Liver (tissue), 9 donors: ENCODE measurements around the gene MARCHF10. TPM values are rescaled to one million over a fixed set of nuclear protein-coding genes. Genes with fewer than 3 reads are reported as not detected.

Experiments
- DNase-seq: peaks from one replicate; pipeline ENCODE4 v3.0.0-alpha.2; 2017; ENCODE audit warnings: low spot score
- H3K27ac ChIP-seq, 2 donors: one replicate each; pipeline ENCODE4 v1.7.0; 2013; ENCODE audit warnings: inconsistent platforms in 2 of 2, low read length in 2 of 2, control low read depth in 1 of 2, low read depth in 1 of 2, mild to moderate bottlenecking in 1 of 2
- H3K27me3 ChIP-seq, 4 donors: one replicate each; pipeline versions ENCODE4 v1.6.1 to v1.7.0; 2013; ENCODE audit warnings: low read length in 3 of 4, inconsistent platforms in 1 of 4, mild to moderate bottlenecking in 1 of 4, moderate library complexity in 1 of 4; ENCODE audit not compliant: control insufficient read depth in 4 of 4, insufficient read depth in 4 of 4
- H3K36me3 ChIP-seq, 4 donors: one replicate each; pipeline versions ENCODE4 v1.6.1 to v1.7.0; 2013; ENCODE audit warnings: low read length in 3 of 4, mild to moderate bottlenecking in 3 of 4, low read depth in 1 of 4, moderate library complexity in 1 of 4; ENCODE audit not compliant: control insufficient read depth in 4 of 4, insufficient read depth in 3 of 4
- H3K4me1 ChIP-seq, 4 donors: one replicate each; pipeline versions ENCODE4 v1.6.1 to v1.7.0; 2013; ENCODE audit warnings: low read length in 3 of 4, mild to moderate bottlenecking in 3 of 4, moderate library complexity in 1 of 4; ENCODE audit not compliant: control insufficient read depth in 4 of 4, insufficient read depth in 4 of 4
- H3K4me3 ChIP-seq, 3 donors: one replicate each; pipeline versions ENCODE4 v1.6.1 to v1.7.0; 2013; ENCODE audit warnings: low read length in 3 of 3, control low read depth in 1 of 3, low read depth in 1 of 3, mild to moderate bottlenecking in 1 of 3
- H3K9ac ChIP-seq, 2 donors: one replicate each; pipeline ENCODE4 v1.7.0; 2013; ENCODE audit warnings: low read length in 2 of 2, mild to moderate bottlenecking in 2 of 2, moderate library complexity in 2 of 2, control low read depth in 1 of 2, low read depth in 1 of 2
- H3K9me3 ChIP-seq, 4 donors: one replicate each; pipeline versions ENCODE4 v1.6.1 to v1.7.0; 2013; ENCODE audit warnings: low read length in 3 of 4; ENCODE audit not compliant: control insufficient read depth in 4 of 4
- ATF3 ChIP-seq: IDR thresholded peaks from 2 replicates; pipeline ENCODE4 v1.6.1; 2016; ENCODE audit warnings: antibody characterized with exemption
- CTCF ChIP-seq: fragments of 150-350 bp; IDR thresholded peaks from 2 replicates; pipeline ENCODE4 v1.5.1; 2017; ENCODE audit warnings: improper control_type of control experiment, low read depth, low read length; ENCODE audit not compliant: missing input control
- EGR1 ChIP-seq, 2 donors: IDR thresholded peaks; 2 replicates each; pipeline ENCODE4 v1.6.1; 2016 to 2018; ENCODE audit warnings: antibody characterized with exemption in 2 of 2, low read depth in 2 of 2
- FOXA1 ChIP-seq: IDR thresholded peaks from 2 replicates; pipeline ENCODE4 v1.6.1; 2016; ENCODE audit warnings: antibody characterized with exemption
- FOXA2 ChIP-seq: IDR thresholded peaks from 2 replicates; pipeline ENCODE4 v1.6.1; 2016; ENCODE audit warnings: antibody characterized with exemption
- GABPA ChIP-seq, 2 donors: IDR thresholded peaks in 1 of 2; conservative IDR thresholded peaks in 1 of 2; 2 replicates each; pipeline ENCODE4 v1.6.1; 2016; ENCODE audit warnings: antibody characterized with exemption in 2 of 2, mild to moderate bottlenecking in 1 of 2, moderate library complexity in 1 of 2
- HNF4A ChIP-seq, 2 donors: conservative IDR thresholded peaks; 2 replicates each; pipeline ENCODE4 v1.6.1; 2016; ENCODE audit warnings: antibody characterized with exemption in 2 of 2, mild to moderate bottlenecking in 2 of 2
- JUND ChIP-seq, 2 donors: IDR thresholded peaks; 2 replicates each; pipeline ENCODE4 v1.6.1; 2016; ENCODE audit warnings: antibody characterized with exemption in 2 of 2
- NR2F2 ChIP-seq: IDR thresholded peaks from 2 replicates; pipeline ENCODE4 v1.6.1; 2016; ENCODE audit warnings: antibody characterized with exemption
- RAD21 ChIP-seq, 2 donors: IDR thresholded peaks; 2 replicates each; pipeline ENCODE4 v1.6.1; 2016; ENCODE audit warnings: antibody characterized with exemption in 2 of 2, mild to moderate bottlenecking in 2 of 2
- RXRA ChIP-seq, 2 donors: IDR thresholded peaks; 2 replicates each; pipeline ENCODE4 v1.6.1; 2017 to 2018; ENCODE audit warnings: antibody characterized with exemption in 2 of 2, mild to moderate bottlenecking in 1 of 2
- SP1 ChIP-seq: IDR thresholded peaks from 2 replicates; pipeline ENCODE4 v1.6.1; 2018; ENCODE audit warnings: antibody characterized with exemption, mild to moderate bottlenecking
- TAF1 ChIP-seq: conservative IDR thresholded peaks from 2 replicates; pipeline ENCODE4 v1.6.1; 2016; ENCODE audit warnings: antibody characterized with exemption, mild to moderate bottlenecking
- YY1 ChIP-seq: IDR thresholded peaks from 2 replicates; pipeline ENCODE4 v1.6.1; 2016; ENCODE audit warnings: antibody characterized with exemption, mild to moderate bottlenecking
- WGBS: extraction: QIAGEN DNeasy Blood & Tissue Kit; methylation state at CpG from one replicate; pipeline ENCODE4 v1.1.7; 2013; 5-methylcytosine and 5-hydroxymethylcytosine counted together
- polyA plus RNA-seq, 2 donors: library from polyadenylated mRNA; stranded (reverse) in 1 of 2; unstranded in 1 of 2; fragments of 200-250 nt in 1 of 2; fragments of >200 nt in 1 of 2; fragmentation: Nextera tagmentation in 1 of 2; extraction: Ambion mirVana in 1 of 2; gene quantifications; one replicate each; pipeline versions ENCODE4 v1.2.1 to v1.2.3, GENCODE V29; 2013 to 2015
- total RNA-seq, 2 donors: library from RNA; depleted of rRNA; stranded (reverse); fragments of >200 nt; gene quantifications; one replicate each; pipeline ENCODE4 v1.2.3, GENCODE V29; 2014
- TF ChIP-seq, protein P1 (sequence below): IDR thresholded peaks from 2 replicates; pipeline ENCODE4 v1.6.1; 2016; ENCODE audit warnings: antibody characterized with exemption, mild to moderate bottlenecking
- TF ChIP-seq, protein P2 (sequence below): IDR thresholded peaks from 2 replicates; pipeline ENCODE4 v1.6.1; 2016; ENCODE audit warnings: antibody characterized with exemption
- TF ChIP-seq, protein P3 (sequence below): IDR thresholded peaks from 2 replicates; pipeline ENCODE4 v1.6.1; 2016; ENCODE audit warnings: antibody characterized with exemption
- donor health status: healthy.
- donor health status: healthy.
- donor health status: healthy.
- donor health status: healthy.
- donor health status: healthy.

MARCHF10 gene
- total and polyA plus RNA-seq, 4 donors: not detected

DNA sequence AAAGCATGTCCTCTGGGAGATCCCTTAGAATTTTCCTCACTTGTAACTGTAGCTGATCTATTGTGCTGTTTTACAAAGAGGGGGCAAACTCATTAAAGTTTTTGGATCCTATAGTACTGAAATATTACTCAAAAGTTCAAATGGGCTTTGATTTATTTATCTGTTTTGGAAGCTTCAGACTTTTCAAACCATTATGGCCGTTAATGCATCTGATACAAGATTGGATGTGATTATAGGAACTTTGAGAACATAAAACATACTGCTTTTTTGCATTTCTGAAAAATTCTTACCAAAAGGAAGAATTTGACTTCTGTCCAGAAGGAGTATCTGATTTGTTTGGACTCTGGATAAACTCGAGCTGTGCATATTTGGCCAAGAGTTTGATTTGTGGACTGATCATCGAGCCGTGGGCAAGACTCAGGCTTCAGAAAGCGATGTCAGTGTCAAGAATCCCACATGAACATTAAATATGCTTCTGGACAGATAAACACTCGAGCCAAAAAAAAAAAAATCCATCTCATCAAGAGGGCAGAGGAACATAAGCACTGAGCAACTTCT lies 8.2 kb upstream of the MARCHF10 start:
- 42% methylated on average over 6 of the region's 6 CpGs for WGBS
- H3K27ac ChIP-seq: no peak overlapping the region
- H3K27me3 ChIP-seq: peaks cover 0 to 8% (median 0%) of the 10 kb centered on the region in 4 donors
- no peak for DNase-seq
- no peaks in the 10 kb centered on the region for H3K36me3 ChIP-seq
- H3K9me3 ChIP-seq: peaks cover 0 to 10% (median 4%) of the 10 kb centered on the region in 4 donors
- TF ChIP-seq ATF3 (no peak), RAD21 (IDR thresholded peaks at IDR 0.05) (no peak), NR2F2 (no peak), EGR1 (IDR thresholded peaks at IDR 0.05; ENCODE audit: low read depth in 2 of 2) (no peak), JUND (IDR thresholded peaks at IDR 0.05) (no peak), FOXA1 (no peak), TAF1 (no peak), HNF4A (conservative IDR thresholded peaks at IDR 0.05) (no peak), CTCF (no peak), GABPA (IDR thresholded peaks at IDR 0.05 in 1 of 2, conservative IDR thresholded peaks at IDR 0.05 in 1 of 2) (no peak), SP1 (no peak), FOXA2 (no peak), RXRA (IDR thresholded peaks at IDR 0.05) (no peak), YY1 (no peak)
- TF ChIP-seq, protein P1, sequence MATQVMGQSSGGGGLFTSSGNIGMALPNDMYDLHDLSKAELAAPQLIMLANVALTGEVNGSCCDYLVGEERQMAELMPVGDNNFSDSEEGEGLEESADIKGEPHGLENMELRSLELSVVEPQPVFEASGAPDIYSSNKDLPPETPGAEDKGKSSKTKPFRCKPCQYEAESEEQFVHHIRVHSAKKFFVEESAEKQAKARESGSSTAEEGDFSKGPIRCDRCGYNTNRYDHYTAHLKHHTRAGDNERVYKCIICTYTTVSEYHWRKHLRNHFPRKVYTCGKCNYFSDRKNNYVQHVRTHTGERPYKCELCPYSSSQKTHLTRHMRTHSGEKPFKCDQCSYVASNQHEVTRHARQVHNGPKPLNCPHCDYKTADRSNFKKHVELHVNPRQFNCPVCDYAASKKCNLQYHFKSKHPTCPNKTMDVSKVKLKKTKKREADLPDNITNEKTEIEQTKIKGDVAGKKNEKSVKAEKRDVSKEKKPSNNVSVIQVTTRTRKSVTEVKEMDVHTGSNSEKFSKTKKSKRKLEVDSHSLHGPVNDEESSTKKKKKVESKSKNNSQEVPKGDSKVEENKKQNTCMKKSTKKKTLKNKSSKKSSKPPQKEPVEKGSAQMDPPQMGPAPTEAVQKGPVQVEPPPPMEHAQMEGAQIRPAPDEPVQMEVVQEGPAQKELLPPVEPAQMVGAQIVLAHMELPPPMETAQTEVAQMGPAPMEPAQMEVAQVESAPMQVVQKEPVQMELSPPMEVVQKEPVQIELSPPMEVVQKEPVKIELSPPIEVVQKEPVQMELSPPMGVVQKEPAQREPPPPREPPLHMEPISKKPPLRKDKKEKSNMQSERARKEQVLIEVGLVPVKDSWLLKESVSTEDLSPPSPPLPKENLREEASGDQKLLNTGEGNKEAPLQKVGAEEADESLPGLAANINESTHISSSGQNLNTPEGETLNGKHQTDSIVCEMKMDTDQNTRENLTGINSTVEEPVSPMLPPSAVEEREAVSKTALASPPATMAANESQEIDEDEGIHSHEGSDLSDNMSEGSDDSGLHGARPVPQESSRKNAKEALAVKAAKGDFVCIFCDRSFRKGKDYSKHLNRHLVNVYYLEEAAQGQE: no peak
- TF ChIP-seq, protein P2, sequence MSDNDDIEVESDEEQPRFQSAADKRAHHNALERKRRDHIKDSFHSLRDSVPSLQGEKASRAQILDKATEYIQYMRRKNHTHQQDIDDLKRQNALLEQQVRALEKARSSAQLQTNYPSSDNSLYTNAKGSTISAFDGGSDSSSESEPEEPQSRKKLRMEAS: no peak
- TF ChIP-seq, protein P3, sequence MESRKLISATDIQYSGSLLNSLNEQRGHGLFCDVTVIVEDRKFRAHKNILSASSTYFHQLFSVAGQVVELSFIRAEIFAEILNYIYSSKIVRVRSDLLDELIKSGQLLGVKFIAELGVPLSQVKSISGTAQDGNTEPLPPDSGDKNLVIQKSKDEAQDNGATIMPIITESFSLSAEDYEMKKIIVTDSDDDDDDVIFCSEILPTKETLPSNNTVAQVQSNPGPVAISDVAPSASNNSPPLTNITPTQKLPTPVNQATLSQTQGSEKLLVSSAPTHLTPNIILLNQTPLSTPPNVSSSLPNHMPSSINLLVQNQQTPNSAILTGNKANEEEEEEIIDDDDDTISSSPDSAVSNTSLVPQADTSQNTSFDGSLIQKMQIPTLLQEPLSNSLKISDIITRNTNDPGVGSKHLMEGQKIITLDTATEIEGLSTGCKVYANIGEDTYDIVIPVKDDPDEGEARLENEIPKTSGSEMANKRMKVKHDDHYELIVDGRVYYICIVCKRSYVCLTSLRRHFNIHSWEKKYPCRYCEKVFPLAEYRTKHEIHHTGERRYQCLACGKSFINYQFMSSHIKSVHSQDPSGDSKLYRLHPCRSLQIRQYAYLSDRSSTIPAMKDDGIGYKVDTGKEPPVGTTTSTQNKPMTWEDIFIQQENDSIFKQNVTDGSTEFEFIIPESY: no peak
- no peaks in the 10 kb centered on the region for H3K4me1 ChIP-seq
- no peak overlapping the region for H3K9ac ChIP-seq
- H3K4me3 ChIP-seq: no peak overlapping the region
